ENCODE measurements around the gene CELA3B. TPM values are rescaled to one million over a fixed set of nuclear protein-coding genes. Genes with fewer than 3 reads are reported as not detected.
"Not testable (repeated sequence)": the region's sequence is repeated elsewhere in the genome, so short reads cannot be mapped to it uniquely, and the experiment has no call there.

CELA3B gene
- not detected in 2 replicates for total RNA-seq

DNA sequence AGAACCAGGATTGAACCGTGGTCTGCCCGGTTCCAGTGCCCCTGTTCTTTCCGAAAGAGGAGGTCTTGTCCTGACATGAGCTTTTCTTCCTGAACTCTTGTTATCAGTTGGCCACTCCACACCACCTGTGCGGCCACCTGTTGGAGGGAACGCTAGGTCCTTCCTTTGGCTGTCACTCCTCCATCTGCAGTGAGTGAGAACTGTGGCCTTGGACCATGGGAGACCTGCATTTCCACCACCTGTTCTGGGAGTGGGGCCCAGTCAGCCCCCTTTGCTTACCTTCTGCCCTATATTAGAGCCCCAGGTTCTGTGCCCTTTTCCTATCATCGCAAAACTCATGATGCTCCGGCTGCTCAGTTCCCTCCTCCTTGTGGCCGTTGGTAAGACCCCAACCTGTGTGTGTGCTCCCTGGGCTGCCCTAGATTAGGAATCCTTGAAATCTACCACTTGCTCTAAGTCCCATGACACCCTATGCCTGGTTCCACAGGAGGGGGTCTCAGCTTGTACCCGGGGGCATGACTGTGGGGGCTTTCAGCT is at the start of gene CELA3B:
Gene CELA3B, plus strand, starts transcription at position 320 of the 537 bp plus-strand sequence. Its CDS starts 18 bp downstream, at position 338.
- H3K4me3 ChIP-seq (ENCODE audit: low read depth, low read length); DNase-seq (ENCODE audit: low read depth); H3K27me3 ChIP-seq (ENCODE audit: control insufficient read depth, insufficient read depth, low read length); H3K36me3 ChIP-seq (ENCODE audit: control insufficient read depth, insufficient read depth, low read length): not testable (repeated sequence)

DNA sequence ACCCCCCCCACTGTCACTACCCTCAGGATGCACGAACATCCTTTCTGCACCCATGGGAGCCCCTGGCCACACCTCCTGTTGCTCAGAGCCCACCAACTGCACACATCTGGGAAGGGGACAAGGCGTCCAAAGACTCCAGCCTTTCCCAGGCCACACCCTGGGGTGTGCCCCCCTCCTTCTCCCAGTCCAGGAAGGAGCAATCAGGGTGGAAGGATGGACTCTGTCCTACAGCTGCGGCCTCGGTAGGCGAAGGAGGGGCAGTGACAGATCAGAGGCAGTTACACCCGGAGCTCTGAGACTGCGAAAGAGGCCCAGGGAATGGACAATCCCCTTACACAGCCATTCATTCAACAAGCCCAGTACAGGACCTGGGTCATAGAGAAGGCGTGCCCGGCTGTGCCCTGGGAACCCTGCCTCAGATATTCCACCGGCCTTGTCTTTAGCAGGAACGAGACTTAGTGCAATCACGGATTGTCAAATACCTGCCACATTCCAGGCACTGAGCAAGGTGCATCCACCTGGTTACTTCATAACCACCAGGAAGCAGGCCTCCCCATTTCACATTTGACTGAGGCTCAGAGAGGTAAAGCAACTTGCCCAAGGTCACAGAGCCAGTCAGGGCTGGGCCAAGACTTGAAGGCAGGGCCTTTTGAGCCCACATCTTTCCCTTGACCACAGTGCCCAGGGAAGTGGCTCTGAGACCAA is 49.1 kb upstream of the CELA3B start:
- H3K27me3 ChIP-seq (ENCODE audit: control insufficient read depth, insufficient read depth, low read length): no peaks in the 10 kb centered on the region
- TF ChIP-seq CTCF (IDR thresholded peaks at IDR 0.05; ENCODE audit: insufficient read depth, low read length, poor library complexity, severe bottlenecking): no peak
- peaks cover 4% of the 10 kb centered on the region for H3K36me3 ChIP-seq (ENCODE audit: control insufficient read depth, insufficient read depth, low read length)
- DNase-seq (ENCODE audit: low read depth): no peak
- no peak overlapping the region for H3K4me3 ChIP-seq (ENCODE audit: low read depth, low read length)

DNA sequence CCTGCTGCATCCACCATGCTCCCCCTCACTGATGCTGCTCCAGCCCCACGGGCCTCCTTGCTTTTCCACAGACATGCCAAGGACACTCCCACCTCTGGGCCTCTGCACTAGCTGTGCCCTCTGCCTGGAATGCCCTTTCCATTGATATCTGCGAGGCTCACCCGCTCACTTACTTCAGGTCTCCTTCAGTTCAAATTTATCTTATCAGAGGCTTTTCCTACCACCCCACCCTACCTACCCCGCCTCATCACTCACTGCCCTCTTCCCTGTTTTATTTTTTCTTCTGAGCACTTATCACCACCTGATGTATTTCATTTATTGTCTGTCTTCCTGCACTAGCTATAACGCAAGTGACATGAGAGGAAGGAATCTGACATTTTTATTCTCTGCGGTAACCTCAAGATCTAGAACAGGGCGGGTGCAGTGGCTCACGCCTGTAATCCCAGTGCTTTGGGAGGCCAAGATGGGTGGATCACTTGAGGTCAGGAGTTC is 46.7 kb upstream of the CELA3B start:
- Histone ChIP-seq H3K36me3 (ENCODE audit: control insufficient read depth, insufficient read depth, low read length) (peaks cover 4% of the 10 kb centered on the region), H3K27me3 (ENCODE audit: control insufficient read depth, insufficient read depth, low read length) (no peaks in the 10 kb centered on the region), H3K4me3 (ENCODE audit: low read depth, low read length) (no peak overlapping the region)
- TF ChIP-seq CTCF (IDR thresholded peaks at IDR 0.05; ENCODE audit: insufficient read depth, low read length, poor library complexity, severe bottlenecking): no peak
- no peak for DNase-seq (ENCODE audit: low read depth)

DNA sequence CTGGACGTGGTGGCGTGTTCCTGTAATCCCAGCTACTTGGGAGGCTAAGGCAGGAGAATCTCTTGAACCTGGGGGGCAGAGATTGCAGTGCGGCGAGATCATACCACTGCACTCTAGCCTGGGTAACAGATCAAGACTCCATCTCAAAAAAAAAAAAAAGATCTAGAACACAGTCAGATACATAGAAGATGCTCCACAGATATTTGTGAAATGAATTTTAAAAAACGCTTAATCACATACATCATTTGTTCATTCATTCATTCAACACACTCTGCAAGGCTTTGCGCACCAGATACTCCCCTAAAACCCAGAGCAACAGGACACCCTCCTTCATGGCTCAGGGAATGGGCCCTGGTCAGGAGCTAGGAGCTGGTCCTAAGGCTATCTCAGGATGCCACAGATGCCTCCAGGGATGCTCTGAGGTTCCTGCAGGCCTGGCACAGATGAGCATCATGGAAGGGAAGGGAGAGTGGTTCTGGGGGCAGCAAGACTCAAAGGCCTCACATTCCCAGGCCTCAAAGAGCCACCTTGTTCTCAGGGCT is 46.1 kb upstream of the CELA3B start:
- no peak for TF ChIP-seq CTCF (IDR thresholded peaks at IDR 0.05; ENCODE audit: insufficient read depth, low read length, poor library complexity, severe bottlenecking)

GRCh38 chr1:21931171-21932093 is 45.4 kb upstream of the CELA3B start:
- no peak for DNase-seq (ENCODE audit: low read depth)
- TF ChIP-seq CTCF (IDR thresholded peaks at IDR 0.05; ENCODE audit: insufficient read depth, low read length, poor library complexity, severe bottlenecking): no peak
- Histone ChIP-seq H3K36me3 (ENCODE audit: control insufficient read depth, insufficient read depth, low read length) (peaks cover 3% of the 10 kb centered on the region), H3K4me3 (ENCODE audit: low read depth, low read length) (no peak overlapping the region), H3K27me3 (ENCODE audit: control insufficient read depth, insufficient read depth, low read length) (no peaks in the 10 kb centered on the region)

More for the DNA sequence above, 46.1 kb upstream of the CELA3B start:
- DNase-seq (ENCODE audit: low read depth): no peak
- Histone ChIP-seq H3K4me3 (ENCODE audit: low read depth, low read length) (no peak overlapping the region), H3K36me3 (ENCODE audit: control insufficient read depth, insufficient read depth, low read length) (peaks cover 3% of the 10 kb centered on the region), H3K27me3 (ENCODE audit: control insufficient read depth, insufficient read depth, low read length) (no peaks in the 10 kb centered on the region)

- H3K36me3 ChIP-seq (ENCODE audit: control insufficient read depth, insufficient read depth, low read length): peaks cover 3% of the 10 kb centered on the region
- DNase-seq (ENCODE audit: low read depth): no peak
- no peak overlapping the region for H3K4me3 ChIP-seq (ENCODE audit: low read depth, low read length)
- no peak for TF ChIP-seq CTCF (IDR thresholded peaks at IDR 0.05; ENCODE audit: insufficient read depth, low read length, poor library complexity, severe bottlenecking)
- no peaks in the 10 kb centered on the region for H3K27me3 ChIP-seq (ENCODE audit: control insufficient read depth, insufficient read depth, low read length)
Measured at GRCh38 chr1:21932127-21932526, 44.7 kb upstream of the CELA3B start.

All from kidney epithelial cell (primary cell).